GM21526 (cell line): Measurements from ENCODE around the gene HMCES.

ENCODE experiments used
- ATAC-seq: cut with Tn5 transposase; IDR thresholded peaks from one replicate; pipeline ENCODE4 v1.9.1; 2021; ENCODE audit warnings: moderate library complexity; ENCODE audit not compliant: unreplicated experiment, low FRiP score

The HMCES gene

DNA sequence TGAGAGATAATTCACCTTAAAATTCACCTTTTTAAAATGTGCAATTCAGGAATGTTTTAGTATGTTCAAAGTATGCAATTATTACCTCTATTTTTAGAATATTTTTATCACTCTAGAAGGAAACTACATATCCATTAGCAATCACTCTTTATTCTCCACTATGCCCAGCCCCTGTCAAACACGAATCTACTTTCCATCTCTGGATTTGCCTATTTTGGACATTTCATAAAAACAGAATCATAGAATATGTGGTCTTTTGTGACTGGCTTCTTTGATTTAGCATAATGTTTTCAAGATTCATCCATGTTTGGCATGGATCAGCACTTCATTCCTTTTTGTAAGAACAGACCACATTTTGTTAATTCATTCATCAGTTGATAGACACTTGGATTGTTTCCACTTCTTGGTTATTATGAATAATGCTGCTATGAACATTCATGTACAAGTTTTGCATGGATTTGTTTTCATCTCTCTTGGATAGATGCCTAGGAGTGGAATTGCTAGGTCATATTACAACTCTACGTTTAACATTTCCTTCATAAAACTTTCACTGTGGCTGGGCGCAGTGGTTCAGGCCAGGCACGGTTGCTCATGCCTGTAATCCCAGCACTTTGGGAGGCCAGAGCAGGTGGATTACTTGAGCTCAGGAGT is 12.7 kb downstream of the HMCES start:
- ATAC-seq = no peak

DNA sequence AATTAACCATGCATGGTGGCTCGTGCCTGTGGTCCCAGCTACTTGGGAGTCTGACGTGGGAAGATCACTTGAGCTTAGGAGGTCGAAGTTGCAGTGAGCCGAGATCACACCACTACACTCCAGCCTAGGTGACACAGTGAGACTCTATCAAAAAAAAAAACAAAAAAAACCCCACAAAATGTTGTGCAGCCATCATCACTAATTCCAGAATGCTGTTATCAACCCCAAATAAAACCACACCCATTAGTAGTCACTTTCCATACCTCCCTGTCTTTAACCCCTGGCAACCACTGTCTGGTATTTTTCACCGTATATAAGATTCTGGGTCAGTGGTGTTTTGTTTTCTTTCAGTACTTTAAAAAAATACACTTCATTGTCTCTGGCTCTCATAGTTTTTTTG is 16.6 kb downstream of the HMCES start:
- no peak for ATAC-seq

DNA sequence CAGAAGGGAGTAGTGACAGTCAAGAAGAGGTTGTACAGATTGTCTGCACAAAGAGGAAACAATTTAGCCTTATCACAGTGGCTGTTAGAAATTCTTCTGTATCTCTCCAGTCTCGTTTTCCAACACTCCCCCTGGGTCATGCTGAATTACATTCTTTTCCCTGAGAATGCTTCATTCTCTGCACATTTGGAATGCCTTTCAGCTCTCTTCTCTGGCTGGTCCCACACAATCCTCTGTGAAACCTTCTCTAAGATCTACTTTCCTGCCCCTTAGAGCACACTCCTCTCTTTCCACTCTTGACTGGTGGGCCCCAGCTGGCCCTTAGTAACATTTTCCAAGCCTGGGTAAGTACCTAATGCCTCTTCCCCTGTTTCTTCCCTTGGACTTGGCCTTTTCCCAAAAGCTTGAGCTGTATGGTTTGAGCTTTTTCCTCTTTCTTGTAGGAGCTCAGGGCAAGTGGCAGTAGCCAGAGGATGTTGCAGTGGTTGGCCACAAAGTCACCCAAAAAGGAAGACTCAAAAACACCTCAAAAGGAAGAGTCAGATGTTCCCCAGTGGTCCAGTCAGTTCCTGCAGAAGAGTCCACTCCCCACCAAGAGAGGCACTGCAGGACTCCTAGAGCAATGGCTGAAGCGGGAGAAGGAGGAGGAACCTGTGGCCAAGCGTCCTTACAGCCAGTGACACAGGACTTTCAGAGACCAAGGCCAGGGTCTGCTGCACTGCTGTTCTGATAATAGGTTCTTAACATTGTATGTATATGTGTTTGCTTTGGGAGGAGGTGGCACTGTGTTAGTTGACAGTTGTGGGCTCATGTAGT is 25.7 kb downstream of the HMCES start:
- no peak for ATAC-seq

DNA sequence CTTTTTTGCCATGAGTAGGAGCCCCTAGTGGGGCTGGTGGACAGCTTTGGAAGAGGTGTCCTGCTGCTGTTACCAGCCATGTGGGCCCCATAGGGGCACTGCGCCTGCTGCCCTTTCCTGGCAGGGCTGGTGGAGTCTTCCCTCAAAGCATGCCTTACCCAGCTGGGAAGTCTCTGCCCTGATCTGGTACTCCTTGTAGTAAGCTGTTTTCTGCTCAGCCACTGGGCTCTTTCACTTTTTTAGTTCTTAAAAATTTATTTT is 26.2 kb downstream of the HMCES start:
- no peak for ATAC-seq

DNA sequence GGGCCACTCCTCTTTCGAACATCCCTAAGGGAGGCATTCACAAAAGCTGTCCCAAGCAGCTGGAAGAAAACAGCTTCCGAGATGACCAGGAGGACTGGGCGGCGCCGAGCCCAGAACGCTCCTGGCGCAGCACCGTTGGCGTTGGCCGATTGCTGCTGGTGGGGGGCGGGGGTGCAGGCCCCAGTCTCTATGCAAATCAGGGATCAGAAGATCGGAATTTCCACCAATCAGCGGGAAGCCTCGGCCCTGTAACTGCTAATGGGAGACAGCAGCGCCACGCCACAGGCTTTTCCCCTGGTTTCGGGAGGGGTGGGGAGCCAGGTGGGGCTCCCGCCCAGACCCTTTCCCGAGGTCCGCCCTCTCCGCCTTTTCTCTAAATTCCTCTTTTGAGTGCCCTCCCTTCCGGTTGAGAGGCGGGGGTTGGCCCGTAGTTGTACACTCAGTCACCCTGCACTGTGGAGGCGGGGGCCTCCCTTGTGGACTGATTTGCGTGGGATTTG is 27.0 kb downstream of the HMCES start:
- no peak for ATAC-seq

DNA sequence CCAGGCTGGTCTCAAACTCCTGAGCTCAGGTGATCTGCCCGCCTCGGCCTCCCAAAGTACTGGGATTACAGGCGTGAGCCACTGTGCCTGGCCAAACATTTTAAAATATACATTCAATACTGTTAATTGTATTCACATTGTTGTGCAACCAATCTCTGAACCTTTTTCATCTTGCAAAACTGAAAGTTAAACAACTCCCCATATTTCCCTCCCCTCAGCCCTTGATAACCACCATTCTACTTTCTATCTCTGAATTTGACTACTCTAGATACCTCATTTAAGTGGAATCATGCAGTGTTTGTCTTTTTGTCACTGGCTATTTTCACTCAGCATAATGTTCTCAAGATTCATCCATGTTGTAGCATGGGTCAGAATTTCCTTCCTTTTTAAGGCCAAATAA is 30.0 kb downstream of the HMCES start:
- no peak for ATAC-seq

DNA sequence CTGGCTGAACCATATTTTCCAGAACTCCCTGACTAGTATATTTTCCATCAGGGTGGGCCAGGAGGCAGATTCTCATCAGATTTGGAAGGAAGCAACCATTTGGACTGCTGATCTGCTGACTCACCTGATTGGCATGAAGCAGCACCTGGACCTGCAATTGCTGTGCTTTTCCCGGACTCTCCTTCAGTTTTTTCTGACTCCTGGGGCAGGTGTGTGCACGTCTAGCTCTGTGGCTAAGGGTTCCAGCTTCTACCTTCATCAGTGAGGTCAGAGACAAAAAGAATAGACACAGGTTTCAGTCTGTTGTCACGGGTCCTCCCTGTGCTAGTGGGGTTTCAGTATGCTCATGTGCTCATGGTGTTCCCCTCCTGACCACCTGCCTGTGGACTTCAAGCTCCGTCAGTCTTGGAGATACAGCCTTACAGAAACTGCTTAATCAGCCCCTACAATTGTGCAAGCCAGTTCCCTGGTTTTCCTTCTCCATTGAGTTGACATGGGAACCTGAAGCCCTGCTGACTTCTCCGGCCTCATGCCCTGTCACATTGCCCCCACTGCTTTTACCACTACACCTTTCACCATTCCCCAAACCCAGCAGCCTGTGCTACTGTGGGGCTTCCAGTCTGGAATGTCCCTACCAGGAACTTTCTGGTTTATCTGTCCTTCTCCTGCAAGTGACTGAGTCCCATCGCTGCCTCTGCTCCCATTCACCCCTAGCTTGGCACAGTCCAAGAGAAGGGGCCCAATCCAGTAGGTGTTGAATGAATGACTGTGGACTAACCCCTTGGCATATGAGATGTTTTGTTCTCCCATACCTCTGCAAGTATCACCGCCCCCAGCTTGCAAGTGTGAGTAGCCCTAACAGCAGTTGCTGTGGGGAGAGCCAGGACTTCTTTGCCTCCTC is 31.7 kb downstream of the HMCES start:
- ATAC-seq = no peak

DNA sequence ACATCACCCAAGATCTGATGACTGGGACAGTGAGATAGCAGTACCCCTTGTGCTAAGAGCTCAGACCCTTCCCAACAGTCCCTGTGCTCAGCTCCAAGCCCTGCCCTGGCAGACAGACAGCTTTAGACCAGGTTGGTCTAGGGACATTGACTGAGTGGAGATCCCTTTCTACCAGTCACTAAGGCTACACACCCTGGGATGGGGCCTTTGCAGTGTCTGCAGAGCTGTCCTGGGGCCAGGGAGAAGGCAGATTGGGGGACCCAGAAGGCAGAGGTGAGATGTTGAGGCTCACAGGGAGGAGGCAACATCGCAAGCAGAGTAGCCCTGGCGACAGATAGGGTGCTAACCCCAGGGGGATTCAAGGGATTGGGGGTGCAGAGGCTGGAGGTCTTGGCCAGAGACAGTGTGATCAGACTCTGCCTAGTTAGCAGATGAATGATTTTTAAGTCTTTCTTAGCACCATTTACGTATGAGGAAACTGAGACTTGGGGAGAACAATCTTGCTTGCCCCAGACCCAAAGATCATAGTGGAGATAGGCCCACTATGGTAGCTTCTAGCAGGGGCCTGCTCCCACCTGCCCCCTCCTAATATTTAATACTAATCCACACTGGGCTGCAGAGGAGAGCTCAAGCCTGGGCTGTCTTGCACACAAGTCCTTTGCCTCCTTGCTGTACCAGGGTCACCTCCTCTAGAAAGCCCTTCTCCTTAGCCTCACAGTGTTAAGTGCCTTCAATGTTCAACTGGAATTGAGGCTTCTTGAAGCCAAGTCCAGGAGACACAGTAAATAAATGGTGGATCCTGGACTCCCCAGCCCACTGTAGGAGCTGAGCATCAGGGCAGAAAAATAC is 32.6 kb downstream of the HMCES start:
- no peak for ATAC-seq

DNA sequence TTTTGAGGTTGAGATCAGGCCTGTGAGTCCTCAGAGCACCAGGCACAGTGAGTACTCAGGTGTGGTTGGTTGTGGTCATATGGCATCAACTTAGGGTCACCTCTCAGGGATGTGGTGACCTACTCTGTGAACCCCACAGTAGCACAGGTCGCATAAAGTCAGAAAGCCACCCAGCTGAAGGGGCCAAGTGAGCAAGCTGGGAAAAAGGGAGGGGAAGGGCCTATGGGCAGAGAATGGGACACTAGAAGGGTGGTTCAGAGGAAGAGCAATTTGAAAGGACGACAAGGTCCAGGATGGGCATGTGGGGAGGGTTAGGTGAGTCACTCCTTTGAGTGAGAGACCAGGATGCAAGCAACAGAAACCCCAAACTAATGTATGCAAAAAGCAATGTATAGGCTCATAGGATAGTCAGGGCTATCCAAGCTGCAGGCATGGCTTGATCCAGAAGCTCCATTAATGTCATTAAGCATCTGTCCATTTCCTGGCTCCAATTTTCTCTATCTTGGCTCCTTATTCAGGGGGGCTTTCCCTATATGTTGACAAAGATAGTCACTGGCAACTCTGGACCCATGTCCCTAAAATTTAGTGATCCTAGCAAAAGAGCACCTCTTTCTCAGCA is 33.5 kb downstream of the HMCES start:
- no peak for ATAC-seq

DNA sequence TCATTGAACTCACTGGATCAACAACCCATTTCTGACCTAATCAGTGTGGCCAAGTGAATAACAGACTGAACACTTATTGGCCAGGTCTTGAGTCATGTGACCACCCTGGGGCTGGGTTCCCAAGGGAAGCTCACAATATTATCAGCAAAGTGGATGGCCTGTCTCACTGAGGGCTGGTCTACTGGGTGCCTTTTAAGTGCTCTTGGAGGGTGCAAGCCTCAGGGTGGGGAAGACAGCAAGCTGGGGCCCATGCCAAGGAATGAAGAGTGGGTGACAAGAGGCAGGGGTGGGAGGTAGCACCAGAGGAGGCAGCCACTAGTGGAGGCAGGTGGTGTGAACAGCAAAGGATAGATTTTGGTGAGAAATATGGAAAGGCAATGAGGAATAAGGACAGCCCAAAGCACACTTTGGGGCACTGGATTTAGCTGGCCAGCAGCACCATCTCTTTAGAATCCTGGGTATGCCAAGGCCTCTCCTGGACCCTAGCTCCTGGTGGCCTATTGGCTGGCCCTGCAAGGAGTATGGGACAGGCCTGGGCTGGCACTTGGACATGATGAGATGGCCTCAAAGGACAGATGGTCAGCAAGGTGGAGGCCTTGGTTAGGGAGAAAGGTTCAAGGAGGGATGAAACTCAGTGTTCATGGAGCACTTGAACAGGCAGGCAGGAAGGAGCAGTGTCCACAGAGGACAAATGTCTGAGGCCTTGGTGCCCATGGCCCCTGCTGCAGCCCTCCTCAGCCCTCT is 34.2 kb downstream of the HMCES start:
- ATAC-seq = no peak

DNA sequence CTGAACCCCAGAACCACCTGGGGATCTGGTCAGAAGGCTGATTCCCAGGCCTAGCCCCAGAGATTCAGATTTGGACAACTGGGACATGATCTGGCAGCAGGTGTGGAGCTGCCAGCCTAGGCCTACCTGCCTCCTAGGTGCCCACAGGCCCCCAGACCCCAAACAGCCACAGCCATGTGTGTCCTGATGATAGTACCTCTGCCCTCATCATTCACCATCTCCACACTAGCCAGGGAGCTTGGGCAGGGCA is 34.7 kb downstream of the HMCES start:
- ATAC-seq = no peak

DNA sequence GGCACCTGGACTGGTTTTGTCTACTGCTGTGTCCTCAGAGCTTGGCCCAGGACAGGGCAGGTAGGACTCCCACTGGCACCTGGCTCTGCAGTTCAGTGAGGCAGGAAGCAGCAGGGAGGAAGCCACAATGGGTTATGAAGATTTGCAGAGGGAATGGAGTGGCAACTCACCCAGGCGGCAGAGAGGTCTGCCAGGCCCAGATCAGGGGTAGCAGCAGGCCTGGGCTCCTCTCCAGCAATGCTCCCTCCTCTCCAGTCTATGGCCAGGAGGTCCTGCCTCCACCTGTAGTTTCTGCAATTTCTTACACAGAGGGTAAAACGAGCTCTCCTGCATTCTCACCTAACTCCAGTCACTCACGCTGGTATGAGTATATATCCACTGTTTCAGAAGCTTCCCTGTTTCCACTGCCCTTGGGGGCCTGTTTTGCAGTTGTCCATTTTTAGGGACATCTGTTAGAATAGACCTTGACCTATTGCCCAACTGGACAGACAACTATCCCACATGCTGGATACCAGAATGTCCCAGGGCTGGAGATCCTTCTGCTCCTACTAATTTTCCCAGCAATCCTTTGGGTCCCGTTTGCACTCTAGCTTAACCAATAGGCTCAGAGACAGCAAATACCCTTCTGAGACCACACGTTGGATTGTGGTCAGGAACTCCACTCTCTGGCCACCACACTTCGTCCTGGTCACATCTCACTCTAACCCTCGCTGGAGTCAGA is 35.2 kb downstream of the HMCES start:
- no peak for ATAC-seq

DNA sequence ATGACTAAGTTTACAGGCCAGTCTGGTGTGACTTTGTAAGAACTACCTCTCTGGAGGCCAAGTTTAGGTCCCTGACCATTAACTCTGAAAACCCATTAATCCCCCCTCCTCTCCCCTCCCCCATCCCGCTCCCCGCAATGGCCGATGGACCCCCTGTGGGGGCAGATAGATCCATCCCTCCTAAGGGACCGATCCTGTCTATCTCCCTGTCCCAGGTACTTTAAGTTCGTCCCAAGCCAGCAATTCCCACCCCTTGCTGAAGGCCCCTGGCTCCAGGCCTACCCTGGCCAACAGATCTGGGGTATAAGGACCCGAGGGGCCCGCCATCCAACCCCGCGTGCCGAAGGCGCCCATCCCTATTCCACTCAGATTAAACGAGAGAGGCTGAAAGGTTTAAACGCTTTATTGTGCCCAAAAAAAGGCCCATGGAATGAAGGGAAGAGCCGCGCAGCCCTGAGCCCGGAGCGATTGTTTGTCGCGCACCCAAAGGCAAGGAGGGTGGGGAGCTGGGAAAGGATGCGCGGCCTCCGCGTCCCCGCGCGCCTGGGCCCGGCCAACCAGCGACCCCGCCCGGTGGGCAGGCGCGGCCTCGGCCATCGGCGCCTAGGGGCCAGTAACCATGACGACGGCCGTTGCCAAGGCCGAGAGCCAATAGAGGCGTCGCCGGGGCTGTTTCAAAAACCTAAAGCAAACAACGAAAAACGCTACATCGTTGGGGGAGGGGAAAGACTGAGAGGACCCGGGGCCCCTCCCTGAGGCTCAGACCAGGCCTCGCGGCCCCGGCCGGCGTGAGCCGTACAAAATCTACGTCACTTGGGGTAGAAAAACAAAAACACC is 35.9 kb downstream of the HMCES start:
- ATAC-seq = no peak

DNA sequence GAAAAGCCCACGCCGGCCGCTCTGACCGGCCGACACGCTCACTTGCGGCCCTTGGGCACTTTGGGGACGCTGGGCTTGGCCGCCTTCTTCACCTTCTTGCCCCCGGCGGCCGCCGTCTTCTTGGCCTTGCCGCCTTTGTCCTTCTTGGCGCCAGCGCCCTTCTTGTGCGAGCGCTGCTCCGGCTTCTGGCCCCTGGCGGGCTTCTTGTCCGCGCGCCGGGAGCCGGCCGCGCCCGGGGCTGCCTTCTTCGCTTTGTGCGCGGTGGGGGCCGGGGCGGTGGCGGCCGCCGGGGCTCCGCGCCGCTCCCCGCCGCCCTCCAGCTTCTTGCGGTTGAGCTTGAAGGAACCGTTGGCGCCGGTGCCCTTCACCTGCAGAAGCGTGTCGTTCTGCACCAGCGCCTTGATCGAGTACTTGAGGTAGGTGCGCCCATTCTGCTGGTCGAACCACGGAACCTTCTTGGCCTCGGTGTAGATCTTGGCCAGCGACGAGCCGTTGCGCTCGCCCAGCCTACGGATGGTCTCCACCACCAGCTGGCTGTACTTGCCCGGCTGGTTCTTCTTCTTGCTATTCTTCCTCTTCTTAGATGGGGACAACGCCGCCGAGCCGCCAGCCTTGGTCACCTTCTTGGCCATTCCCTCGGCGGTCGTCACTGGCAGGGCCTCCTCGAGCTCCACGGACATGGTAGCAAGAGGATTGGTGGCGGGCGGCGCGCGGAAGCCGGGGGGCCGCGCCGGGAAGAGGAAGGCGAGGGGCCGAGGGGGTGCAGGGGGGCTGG is 36.7 kb downstream of the HMCES start:
- no peak for ATAC-seq

DNA sequence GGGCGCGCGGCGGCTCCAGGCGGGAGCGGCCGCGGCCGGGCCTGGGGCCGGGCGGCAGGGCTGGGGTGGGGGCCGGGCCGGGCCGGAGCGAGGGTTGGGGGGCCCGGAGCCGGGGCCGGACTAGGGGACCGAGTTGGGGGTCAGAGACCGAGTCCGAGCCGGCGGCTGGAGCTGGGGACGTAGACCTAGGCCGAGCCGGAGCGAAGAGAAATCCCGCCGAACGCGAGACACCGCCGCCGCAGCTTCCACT is 37.3 kb downstream of the HMCES start:
- ATAC-seq = no peak

DNA sequence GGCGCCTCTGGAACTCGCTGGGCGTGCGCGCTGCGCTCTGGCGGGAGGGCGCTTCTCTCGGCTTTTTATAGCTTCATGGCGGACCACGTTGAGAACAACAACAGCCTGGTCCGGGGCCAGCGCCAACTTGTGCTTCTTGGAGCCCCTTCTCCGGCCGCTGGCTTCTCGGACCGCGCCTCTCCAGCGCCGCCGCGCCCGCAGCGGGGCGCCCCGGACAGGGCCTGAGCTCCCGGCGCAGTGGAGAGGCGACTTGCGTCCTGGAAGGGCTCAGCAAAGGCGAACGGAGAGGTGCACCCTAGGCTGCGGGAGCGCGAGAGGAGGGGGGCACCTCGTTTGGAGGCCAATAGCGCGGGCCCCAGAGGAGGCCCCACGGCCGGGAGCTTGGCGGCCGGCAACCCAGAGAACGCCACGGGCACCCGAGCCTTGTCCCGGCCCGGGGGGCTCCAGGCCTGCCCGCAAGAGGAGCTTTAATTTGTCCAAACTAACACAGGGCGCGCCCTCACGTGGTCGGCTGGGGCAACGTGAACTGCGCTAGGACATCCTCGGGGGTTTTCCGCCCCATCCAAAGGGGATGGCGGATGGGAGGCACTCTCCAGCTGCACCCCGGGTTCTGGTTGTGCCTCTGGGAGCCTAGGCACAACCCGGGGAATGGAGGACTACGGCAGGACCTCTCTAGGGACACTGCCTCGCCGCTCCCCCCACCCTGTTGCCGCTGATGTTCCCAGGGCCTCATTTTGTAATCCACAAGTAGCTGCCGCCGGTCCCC is 37.8 kb downstream of the HMCES start:
- no peak for ATAC-seq
